HEK293T (cell line): ENCODE data around the gene OR6N2.

Experiments used
- CTCF ChIA-PET: fragments of 350-600 bp; formaldehyde crosslinking; extraction: SDS; loops from one replicate; lab custom pipeline; 2021; ENCODE audit warnings: antibody characterized with exemption, inconsistent platforms; lab: Yijun Ruan, JAX
- POLR2A ChIA-PET: fragments of 350-600 bp; formaldehyde crosslinking; extraction: SDS; loops from one replicate; lab custom pipeline; 2020; ENCODE audit warnings: antibody characterized with exemption, inconsistent platforms; lab: Yijun Ruan, JAX
- DNase-seq: peaks from one replicate; pipeline ENCODE4 v3.0.0; 2012; ENCODE audit warnings: mixed read lengths; ENCODE audit errors: extremely low spot score
- ARNT ChIP-seq: fragments of 450-650 bp; IDR thresholded peaks from 2 replicates; pipeline ENCODE4 v1.6.1; 2017; ENCODE audit warnings: mild to moderate bottlenecking
- BHLHE40 ChIP-seq: fragments of 450-650 bp; IDR thresholded peaks from 2 replicates; pipeline ENCODE4 v1.6.1; 2016; ENCODE audit warnings: mild to moderate bottlenecking, moderate library complexity, borderline replicate concordance
- CTBP1 ChIP-seq: fragments of 450-650 bp; IDR thresholded peaks from 2 replicates; pipeline ENCODE4 v1.6.1; 2016; ENCODE audit warnings: borderline replicate concordance
- ELF4 ChIP-seq: fragments of 450-650 bp; IDR thresholded peaks from 2 replicates; pipeline ENCODE4 v1.6.1; 2017; ENCODE audit warnings: antibody characterized with exemption
- FOXA1 ChIP-seq: fragments of 450-650 bp; IDR thresholded peaks from 2 replicates; pipeline ENCODE4 v1.6.1; 2016; ENCODE audit warnings: mild to moderate bottlenecking
- FOXK2 ChIP-seq: fragments of 450-650 bp; IDR thresholded peaks from 2 replicates; pipeline ENCODE4 v1.6.1; 2016; ENCODE audit warnings: mild to moderate bottlenecking
- FOXM1 ChIP-seq: fragments of 450-650 bp; IDR thresholded peaks from 2 replicates; pipeline ENCODE4 v1.6.1; 2017; ENCODE audit warnings: mild to moderate bottlenecking, borderline replicate concordance
- HDGF ChIP-seq: fragments of 450-650 bp; IDR thresholded peaks from 2 replicates; pipeline ENCODE4 v1.6.1; 2017; ENCODE audit warnings: antibody characterized with exemption, borderline replicate concordance
- L3MBTL2 ChIP-seq: fragments of 450-650 bp; conservative IDR thresholded peaks from 2 replicates; pipeline ENCODE4 v1.6.1; 2016; ENCODE audit warnings: mild to moderate bottlenecking
- LEF1 ChIP-seq: fragments of 450-650 bp; IDR thresholded peaks from 2 replicates; pipeline ENCODE4 v1.6.1; 2017; ENCODE audit warnings: mild to moderate bottlenecking, borderline replicate concordance
- NFRKB ChIP-seq: fragments of 450-650 bp; IDR thresholded peaks from 2 replicates; pipeline ENCODE4 v1.6.1; 2016; ENCODE audit warnings: mild to moderate bottlenecking, moderate library complexity
- PKNOX1 ChIP-seq: fragments of 450-650 bp; IDR thresholded peaks from 2 replicates; pipeline ENCODE4 v1.6.1; 2016
- SP1 ChIP-seq: fragments of 450-650 bp; IDR thresholded peaks from 2 replicates; pipeline ENCODE4 v1.6.1; 2017
- SUZ12 ChIP-seq: fragments of 450-650 bp; IDR thresholded peaks from 2 replicates; pipeline ENCODE4 v1.6.1; 2016; ENCODE audit warnings: mild to moderate bottlenecking
- TARDBP ChIP-seq: fragments of 450-650 bp; IDR thresholded peaks from 2 replicates; pipeline ENCODE4 v1.6.1; 2016
- ZNF384 ChIP-seq: fragments of 450-650 bp; IDR thresholded peaks from 2 replicates; pipeline ENCODE4 v1.6.1; 2016

Gene OR6N2

DNA sequence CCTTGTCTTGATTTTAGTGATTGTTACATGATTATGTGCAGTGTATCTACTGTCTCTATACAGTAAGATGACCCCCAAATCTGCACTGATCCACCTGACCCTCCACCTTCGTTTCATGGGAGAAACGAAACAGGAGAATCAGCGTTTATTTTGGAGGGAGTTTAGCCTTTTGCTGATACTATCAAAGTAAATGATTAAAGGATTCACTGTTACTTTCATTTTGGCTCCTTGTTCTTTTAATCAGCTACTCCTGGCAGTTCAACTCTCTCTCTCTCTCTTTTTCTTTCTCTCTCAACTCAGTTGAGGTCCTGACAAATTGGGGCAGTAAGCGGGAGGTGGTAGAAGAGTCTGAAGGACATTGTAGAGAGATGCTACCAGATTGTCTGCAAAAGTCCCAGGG is 50.6 kb downstream of the OR6N2 start:
- ChIA-PET CTCF (no interaction called here), POLR2A (no interaction called here)
- TF ChIP-seq FOXK2 (no peak), FOXM1 (no peak), ARNT (no peak), BHLHE40 (no peak), HDGF (no peak), CTBP1 (no peak), ZNF384 (no peak), FOXA1 (no peak), L3MBTL2 (no peak), LEF1 (no peak), ELF4 (no peak), SUZ12 (no peak), SP1 (no peak), TARDBP (no peak)
- DNase-seq: no peak

DNA sequence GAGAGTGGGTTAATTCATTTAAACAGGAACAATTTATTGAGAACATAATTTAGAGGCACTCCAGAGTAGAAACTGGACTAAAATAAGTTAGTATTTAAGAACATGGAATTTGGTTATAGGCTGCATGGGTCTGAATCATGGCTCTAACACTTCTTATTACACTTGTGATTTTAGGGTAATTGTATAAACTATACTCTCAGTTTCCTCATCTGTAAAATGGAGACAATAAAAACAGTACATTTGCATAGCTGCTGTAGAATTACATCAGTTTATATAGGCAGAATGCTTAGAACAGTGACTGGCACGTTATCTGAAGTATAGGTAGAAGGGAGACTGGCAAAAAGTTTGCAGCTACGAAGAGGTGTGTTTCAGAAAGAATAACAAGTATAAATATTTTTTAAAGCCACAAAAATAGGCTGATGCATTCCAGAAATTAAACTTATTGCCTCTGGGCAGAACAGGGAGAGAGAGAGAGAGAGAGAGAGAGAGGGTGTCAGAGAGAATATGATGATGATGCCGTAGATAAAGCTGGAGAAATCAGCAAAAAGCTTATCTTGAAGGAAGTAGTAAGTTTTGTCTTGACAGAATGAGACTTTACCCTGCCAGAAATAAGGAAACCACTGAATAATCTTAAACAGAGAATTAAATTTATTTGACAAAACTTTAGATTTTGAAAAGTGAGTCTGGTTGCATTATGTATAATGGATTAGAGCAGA is 52.3 kb downstream of the OR6N2 start:
- DNase-seq: no peak
- ChIA-PET CTCF (no interaction called here), POLR2A (no interaction called here)
- TF ChIP-seq SUZ12: no peak
- no peak for TF ChIP-seq SP1
- no peak for TF ChIP-seq L3MBTL2
- TF ChIP-seq FOXA1: no peak
- no peak for TF ChIP-seq BHLHE40
- TF ChIP-seq TARDBP: no peak
- TF ChIP-seq HDGF: no peak
- TF ChIP-seq LEF1: no peak

GRCh38 chr1:158724442-158724841 is 56.6 kb downstream of the OR6N2 start:
- CTCF ChIA-PET: no interaction called here
- DNase-seq: no peak
- POLR2A ChIA-PET: no interaction called here

More at GRCh38 chr1:158724442-158724841, 56.6 kb downstream of the OR6N2 start:
- no peak for TF ChIP-seq NFRKB
- no peak for TF ChIP-seq CTBP1
- no peak for TF ChIP-seq PKNOX1
- no peak for TF ChIP-seq FOXK2
- no peak for TF ChIP-seq HDGF
- TF ChIP-seq LEF1: no peak
- TF ChIP-seq FOXM1: no peak
